Large intestine (tissue), 3 donors: ENCODE data around the gene GTSE1. TPM values are rescaled to one million over a fixed set of nuclear protein-coding genes. Genes with fewer than 3 reads are reported as not detected.

Source experiments
- DNase-seq, 2 donors: peaks; one replicate each; pipeline versions ENCODE4 v3.0.0 to v3.0.0-alpha.2; 2013
- H3K27ac ChIP-seq: one replicate; pipeline ENCODE4 v1.5.1; 2013; ENCODE audit warnings: low read length
- H3K27me3 ChIP-seq: 2 replicates; pipeline ENCODE4 v1.6.1; 2013; ENCODE audit warnings: low read length; ENCODE audit not compliant: control insufficient read depth, insufficient read depth
- H3K36me3 ChIP-seq: 2 replicates; pipeline ENCODE4 v1.6.1; 2013; ENCODE audit warnings: low read length; ENCODE audit not compliant: control insufficient read depth, insufficient read depth
- H3K4me1 ChIP-seq: one replicate; pipeline ENCODE4 v1.6.1; 2013; ENCODE audit warnings: low read length; ENCODE audit not compliant: control insufficient read depth, insufficient read depth
- H3K4me3 ChIP-seq: one replicate; pipeline ENCODE4 v1.5.1; 2013; ENCODE audit warnings: low read length
- H3K9me3 ChIP-seq: one replicate; pipeline ENCODE4 v1.6.1; 2013; ENCODE audit warnings: mild to moderate bottlenecking, low read depth, low read length, moderate library complexity; ENCODE audit not compliant: control insufficient read depth
- WGBS: methylation state at CpG from one replicate; pipeline ENCODE4 v1.1.5; 2013; ENCODE audit warnings: low lambda C conversion rate; ENCODE audit not compliant: insufficient coverage; 5-methylcytosine and 5-hydroxymethylcytosine counted together
- polyA plus RNA-seq: library from polyadenylated mRNA; unstranded; fragments of 120-200 nt; gene quantifications from one replicate; pipeline ENCODE4 v1.2.1, GENCODE V29; 2013

The GTSE1 gene
- polyA plus RNA-seq, 1 donor = 10.3 TPM

DNA sequence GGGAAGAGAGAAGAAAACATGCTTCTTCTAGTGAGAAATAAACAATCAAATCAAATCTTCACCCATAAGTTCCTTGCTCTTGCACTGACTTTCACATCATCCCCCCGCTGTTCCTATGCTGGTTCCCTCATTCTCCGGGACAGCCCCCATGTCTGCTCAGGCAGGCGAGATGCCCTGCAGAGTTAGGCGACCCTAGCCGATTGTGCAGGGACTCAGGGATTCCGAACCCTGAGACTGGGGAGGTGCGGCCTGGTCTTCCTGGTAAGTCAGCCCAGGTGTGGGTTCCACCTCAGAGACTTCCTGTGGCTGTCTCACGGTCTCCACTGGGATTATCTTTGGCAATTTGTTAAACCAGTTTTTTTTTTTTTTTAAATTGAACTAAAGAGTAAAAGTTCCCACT lies 22.3 kb upstream of the GTSE1 start:
- peaks cover 82% of the 10 kb centered on the region for H3K36me3 ChIP-seq
- H3K4me1 ChIP-seq = no peaks in the 10 kb centered on the region
- H3K4me3 ChIP-seq = no peak overlapping the region
- no CpG with 5 or more reads among the region's 8 CpGs for WGBS
- no peaks in the 10 kb centered on the region for H3K27me3 ChIP-seq
- DNase-seq = no peak
- no peak overlapping the region for H3K27ac ChIP-seq
- no peaks in the 10 kb centered on the region for H3K9me3 ChIP-seq

DNA sequence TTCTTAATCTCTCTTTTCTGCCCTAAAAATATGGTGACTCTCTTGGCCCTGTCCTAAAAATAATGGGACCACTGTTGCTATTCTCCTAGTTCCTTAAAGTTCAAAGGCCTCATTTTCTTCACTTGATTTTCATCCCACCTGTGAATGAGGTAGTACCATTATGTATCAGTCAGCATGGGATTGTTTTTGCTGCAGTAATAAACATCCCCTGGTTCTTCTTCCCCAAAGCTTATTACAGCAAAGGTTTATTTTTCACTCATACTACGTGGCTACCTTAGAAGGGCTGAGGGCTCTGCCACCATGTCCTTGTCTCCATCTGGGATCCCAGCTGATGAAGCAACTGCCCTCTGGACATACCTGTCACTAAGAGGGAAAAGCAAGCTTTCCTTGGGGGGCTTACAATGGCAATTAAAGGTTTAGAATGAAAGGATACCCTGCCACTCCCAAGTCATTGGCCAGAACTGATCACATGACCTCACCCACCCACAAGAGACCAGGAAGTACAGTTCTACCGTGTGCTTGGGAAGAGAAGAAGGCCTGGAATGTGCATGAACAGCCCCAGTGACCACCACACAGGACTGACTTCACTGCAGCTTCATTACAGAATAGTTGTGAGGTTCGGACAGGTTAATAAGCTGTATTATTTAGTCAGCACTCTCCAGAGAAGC lies 21.1 kb upstream of the GTSE1 start:
- H3K27ac ChIP-seq = no peak overlapping the region
- no peaks in the 10 kb centered on the region for H3K4me1 ChIP-seq
- peaks cover 85% of the 10 kb centered on the region for H3K36me3 ChIP-seq
- 100% methylated on average over 1 of the region's 3 CpGs for WGBS
- H3K4me3 ChIP-seq = no peak overlapping the region
- H3K27me3 ChIP-seq = no peaks in the 10 kb centered on the region
- H3K9me3 ChIP-seq = no peaks in the 10 kb centered on the region
- no peak for DNase-seq

DNA sequence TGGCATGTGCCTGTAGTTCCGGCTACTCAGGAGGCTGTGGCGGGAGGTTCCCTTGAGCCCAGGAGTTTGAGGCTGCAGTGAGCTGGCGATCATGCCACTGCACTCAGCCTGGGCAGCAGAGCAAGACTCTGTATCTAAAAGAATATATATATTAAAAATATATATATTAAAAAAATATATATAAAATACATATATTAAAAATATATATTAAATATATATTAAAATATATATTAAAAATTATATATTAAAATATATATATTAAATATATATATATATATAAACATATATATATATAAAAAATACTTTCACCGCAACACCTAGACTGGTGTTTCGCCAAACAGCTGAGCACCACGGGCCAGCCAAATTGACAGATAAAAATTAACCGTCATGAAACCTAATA lies 20.1 kb upstream of the GTSE1 start:
- H3K27ac ChIP-seq = no peak overlapping the region
- no peaks in the 10 kb centered on the region for H3K9me3 ChIP-seq
- H3K4me1 ChIP-seq = no peaks in the 10 kb centered on the region
- H3K36me3 ChIP-seq = peaks cover 95% of the 10 kb centered on the region
- no peaks in the 10 kb centered on the region for H3K27me3 ChIP-seq
- no CpG with 5 or more reads among the region's 7 CpGs for WGBS
- no peak for DNase-seq
- no peak overlapping the region for H3K4me3 ChIP-seq

DNA sequence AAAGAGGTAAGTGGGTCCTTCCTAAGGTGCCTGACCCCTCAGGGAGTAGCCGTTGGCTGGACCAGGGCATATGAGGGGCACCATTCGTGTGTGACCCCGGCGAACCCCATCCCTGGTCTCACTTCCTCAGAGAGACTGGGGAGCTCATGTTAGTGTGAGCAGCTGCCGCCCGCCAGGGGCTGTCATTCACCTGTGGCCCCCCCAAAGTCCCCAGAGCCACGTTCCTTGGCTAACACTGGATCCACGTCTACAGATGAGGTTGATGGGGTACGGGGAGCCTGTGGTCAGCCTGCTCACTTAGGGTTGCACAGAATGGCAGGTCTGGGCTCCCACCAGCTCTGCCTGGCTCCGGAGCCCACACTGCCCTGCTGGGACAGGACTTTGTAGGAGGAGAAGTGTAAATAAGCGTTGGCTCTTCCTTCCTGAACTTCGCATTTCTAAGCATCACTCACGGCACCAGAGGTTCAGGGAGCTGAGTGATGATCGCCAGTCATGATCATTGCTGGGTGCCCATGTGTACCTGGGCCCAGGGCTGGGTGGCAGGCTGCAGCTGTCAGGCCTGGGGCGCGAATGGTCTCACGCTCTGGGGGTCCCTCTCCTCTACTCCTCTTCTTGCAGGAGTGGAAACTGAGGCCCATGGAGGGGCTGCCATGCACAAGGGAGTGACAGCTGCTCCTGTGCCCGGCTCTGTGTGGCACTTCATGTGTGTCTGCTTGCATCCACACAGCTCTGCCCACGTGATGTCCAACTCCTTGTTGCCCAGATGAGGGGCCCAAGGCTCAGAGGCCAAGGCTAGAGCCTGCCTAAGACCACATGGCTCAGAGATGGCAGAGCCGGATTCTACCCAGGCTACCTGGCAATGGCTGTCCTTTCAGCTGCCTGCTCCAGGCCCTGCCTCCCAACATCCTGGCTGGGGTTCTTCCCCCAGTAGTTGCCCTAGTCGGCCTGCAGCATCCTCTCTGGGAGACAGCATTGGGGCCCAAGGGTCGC lies 17.7 kb upstream of the GTSE1 start:
- WGBS = no CpG with 5 or more reads among the region's 22 CpGs
- Histone ChIP-seq H3K4me3 (no peak overlapping the region), H3K9me3 (no peaks in the 10 kb centered on the region), H3K27me3 (no peaks in the 10 kb centered on the region), H3K36me3 (peaks cover 93% of the 10 kb centered on the region), H3K4me1 (no peaks in the 10 kb centered on the region), H3K27ac (no peak overlapping the region)
- no peak for DNase-seq

DNA sequence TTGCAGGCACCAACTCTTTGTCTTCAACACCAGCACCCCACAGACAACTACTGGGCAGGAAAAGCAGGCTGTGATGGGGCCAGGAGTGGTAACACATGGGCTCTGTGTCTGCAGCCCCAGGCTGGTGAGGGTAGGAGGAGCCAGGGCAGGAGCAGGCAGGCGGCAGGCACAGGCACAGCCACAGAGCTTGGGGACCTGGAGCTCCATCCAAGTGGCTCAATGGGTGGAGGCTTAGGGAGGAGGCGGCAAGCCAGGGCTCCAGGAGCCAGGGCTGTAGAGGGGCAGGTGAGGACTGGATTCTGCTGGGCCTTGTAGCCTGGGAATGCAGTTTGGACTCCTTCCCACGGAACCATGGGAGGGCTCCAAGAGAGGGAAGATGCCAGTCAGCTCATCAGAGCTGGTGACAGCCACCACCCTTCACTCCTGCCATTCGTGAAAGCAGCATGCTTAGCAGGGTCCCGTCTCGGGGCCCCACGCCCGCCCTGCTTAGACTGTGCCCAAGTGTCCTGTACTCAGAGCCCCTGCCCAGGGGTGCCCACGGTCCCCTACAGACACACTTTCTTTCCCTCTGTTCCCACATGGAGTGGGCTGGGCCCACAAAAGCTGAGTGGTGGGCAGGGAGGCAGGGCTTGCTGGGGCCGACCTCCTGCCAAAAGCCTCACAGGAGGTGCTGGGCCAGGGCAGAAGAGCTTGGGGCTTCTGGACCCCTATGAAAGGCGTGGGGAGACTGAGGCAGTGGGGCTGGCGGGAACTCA lies 16.4 kb upstream of the GTSE1 start:
- Histone ChIP-seq H3K4me3 (no peak overlapping the region), H3K27me3 (no peaks in the 10 kb centered on the region), H3K4me1 (no peaks in the 10 kb centered on the region), H3K27ac (no peak overlapping the region), H3K9me3 (no peaks in the 10 kb centered on the region), H3K36me3 (peaks cover 93% of the 10 kb centered on the region)
- DNase-seq = no peak
- WGBS = no CpG with 5 or more reads among the region's 12 CpGs

DNA sequence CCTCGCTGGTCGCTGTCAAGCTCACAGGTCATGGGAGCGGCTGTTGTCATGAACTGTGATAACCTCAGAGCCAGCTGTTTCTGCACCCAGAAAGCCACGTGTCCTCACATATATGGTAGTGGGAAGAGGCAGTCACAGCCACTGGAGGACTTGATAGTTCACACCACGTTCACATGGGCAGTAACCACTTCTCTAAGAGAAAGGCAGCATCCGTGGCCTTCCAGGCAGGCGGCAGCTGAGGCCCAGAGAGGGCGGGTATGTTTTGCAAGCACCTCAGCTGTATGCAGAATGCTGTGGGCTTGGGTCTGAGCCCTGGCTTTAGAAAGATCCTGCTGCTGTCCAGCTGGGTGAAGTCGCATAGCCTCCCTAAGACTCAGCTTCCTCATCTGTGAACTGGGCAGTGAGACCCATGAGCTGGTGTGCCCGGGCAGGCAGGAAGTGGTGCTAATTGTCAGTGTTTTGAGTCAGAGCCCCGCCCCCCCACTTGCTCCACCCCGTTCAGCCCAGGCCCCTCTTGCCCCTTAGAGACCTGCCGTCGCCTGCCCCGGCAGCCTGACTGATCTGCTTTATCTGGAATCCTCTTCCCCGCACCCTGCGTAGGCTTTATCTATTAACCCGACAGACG lies 15.6 kb upstream of the GTSE1 start:
- H3K4me1 ChIP-seq = no peaks in the 10 kb centered on the region
- WGBS = no CpG with 5 or more reads among the region's 19 CpGs
- H3K27ac ChIP-seq = no peak overlapping the region
- DNase-seq = no peak
- peaks cover 90% of the 10 kb centered on the region for H3K36me3 ChIP-seq
- H3K4me3 ChIP-seq = no peak overlapping the region
- H3K9me3 ChIP-seq = no peaks in the 10 kb centered on the region
- H3K27me3 ChIP-seq = no peaks in the 10 kb centered on the region

DNA sequence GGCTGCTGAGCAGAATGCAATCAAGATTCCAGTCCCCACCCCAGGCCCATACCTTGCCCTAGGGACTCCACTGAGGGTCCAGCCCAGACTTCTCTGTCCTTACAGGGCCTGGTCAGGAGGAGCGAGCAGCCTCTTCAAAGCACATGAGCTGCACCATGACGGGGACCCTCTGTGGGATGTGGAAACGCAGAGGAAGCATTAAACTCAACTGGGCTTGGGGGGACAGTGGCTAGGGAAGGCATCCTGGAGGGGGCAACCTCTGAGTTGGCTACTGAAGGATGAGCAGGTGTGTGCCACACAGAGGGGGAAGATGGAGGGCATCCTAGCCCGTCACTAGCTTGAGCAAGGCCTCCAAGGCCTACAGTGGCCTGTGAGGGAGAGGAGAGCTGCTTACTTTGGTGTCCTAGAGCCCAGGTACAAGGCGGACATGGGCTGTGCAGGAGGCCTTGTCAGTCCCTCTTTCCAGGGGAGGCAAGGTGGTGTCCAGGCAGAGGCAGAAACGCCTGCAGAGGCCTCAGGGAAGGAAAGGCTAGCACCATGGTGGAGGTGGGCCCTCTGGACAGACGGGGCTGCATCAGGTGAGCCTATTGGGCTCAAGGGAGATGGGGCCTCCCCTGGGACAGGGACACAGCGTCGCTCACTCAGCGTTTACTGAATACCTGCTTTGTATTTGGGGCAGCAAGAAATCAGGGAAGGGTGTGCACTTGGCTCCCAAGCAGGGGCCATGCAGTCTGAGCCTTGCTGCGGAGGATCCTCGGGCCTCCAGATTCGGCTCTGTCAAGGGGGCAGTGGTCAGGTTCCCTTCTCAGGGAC lies 14.6 kb upstream of the GTSE1 start:
- WGBS = no CpG with 5 or more reads among the region's 13 CpGs
- Histone ChIP-seq H3K4me3 (no peak overlapping the region), H3K27me3 (no peaks in the 10 kb centered on the region), H3K27ac (no peak overlapping the region), H3K36me3 (peaks cover 91% of the 10 kb centered on the region), H3K4me1 (no peaks in the 10 kb centered on the region), H3K9me3 (no peaks in the 10 kb centered on the region)
- DNase-seq = no peak

DNA sequence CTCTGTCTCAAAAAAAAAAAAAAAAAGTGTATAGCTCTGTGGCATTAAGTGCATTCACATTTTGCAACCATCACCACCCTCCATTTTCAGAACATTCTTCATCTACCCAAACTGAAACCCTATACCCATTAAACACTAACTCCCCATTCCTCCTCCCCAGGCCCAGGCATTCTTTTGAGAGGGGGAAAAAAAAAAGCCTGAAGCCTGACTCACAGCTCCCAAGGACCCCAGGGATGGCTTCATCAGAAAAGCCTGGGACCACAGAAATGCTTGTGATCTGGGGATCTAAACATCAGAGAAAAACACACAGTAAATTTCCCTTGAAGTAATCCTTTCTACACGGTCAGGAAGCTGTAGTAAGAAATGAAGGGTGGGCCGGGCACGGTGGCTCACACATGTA lies 10.7 kb upstream of the GTSE1 start:
- Histone ChIP-seq H3K4me3 (no peak overlapping the region), H3K36me3 (peaks cover 92% of the 10 kb centered on the region), H3K27ac (no peak overlapping the region), H3K4me1 (no peaks in the 10 kb centered on the region), H3K27me3 (no peaks in the 10 kb centered on the region), H3K9me3 (no peaks in the 10 kb centered on the region)
- DNase-seq = no peak
- no CpG with 5 or more reads among the region's 3 CpGs for WGBS

DNA sequence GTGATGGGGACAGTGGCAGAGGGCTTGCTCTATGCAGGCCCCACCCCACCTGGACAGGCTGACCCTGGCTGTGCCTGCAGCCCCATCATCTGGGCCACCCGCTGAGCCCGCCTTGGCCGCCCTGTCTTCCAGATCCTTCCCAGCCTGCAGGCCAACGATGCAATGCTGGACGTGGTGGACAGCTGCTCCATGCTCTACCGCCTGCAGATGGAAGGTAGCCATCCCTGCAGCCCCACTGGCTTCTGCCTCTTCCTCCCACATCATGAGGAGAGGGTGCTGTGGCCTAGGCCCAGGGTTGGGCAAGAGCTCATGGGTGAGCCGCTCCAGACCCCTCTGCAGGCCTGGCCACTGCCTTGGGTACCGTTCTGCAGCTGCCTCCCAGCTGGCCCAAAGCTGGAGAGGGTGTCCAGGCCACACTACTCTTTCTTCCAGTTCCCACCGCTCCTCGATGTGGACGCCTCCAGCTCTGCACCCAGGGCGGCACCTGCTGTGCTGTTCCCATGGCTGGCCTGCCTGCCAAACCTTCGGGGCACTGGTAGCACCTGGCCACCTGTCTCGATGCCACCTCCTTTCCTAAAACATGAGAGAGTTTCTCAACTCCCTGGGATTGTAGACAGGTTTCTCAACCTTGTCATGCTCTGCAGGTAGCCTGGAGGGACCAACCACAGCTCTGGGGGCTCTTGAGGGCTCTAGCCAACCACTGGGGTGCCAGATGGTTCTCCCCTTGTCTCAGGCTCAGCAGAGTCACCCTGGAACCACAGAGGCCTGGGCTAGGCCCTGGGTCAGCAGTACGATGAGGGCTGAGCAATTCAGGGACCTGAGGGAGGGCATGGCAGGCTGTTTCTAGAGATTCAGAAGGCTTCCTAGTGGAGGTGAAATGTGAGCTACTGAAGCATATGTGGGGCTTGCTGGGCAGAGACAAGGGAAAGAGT lies 9.5 kb upstream of the GTSE1 start:
- no peak overlapping the region for H3K4me3 ChIP-seq
- H3K9me3 ChIP-seq = no peaks in the 10 kb centered on the region
- no peak for DNase-seq
- H3K27me3 ChIP-seq = no peaks in the 10 kb centered on the region
- peaks cover 92% of the 10 kb centered on the region for H3K36me3 ChIP-seq
- no peak overlapping the region for H3K27ac ChIP-seq
- no CpG with 5 or more reads among the region's 15 CpGs for WGBS
- no peaks in the 10 kb centered on the region for H3K4me1 ChIP-seq
